HepG2 (cell line): ENCODE results near the gene KLHL21. TPM values are rescaled to one million over a fixed set of nuclear protein-coding genes. Genes with fewer than 3 reads are reported as not detected.

Experiments used
- ATAC-seq: fragments of 200-7000 bp; cut with Tn5 transposase; 3 replicates; pipeline ENCODE4 v1.9.1; 2020; ENCODE audit warnings: mild to moderate bottlenecking, moderate library complexity
- BruUV-seq: library from RNA; stranded (reverse); fragments of 400-500 nt; replicated peaks from 2 replicates; lab custom pipeline; 2021; lab: Mats Ljungman, UMichigan
- CTCF ChIA-PET: fragments of 300-600 bp; formaldehyde crosslinking; extraction: SDS; loops from one replicate; lab custom pipeline; 2021; ENCODE audit warnings: low total read pairs, inconsistent platforms, low intra/inter-chr PET ratio; lab: Yijun Ruan, JAX
- POLR2A ChIA-PET: fragments of 350-600 bp; sonication (Branson Sonifier 250); formaldehyde crosslinking; loops from one replicate; lab custom pipeline; 2020; ENCODE audit warnings: antibody characterized with exemption, inconsistent platforms; lab: Yijun Ruan, JAX
- DNase-seq: peaks from one replicate; pipeline ENCODE4 v3.0.0-alpha.2; 2015; ENCODE audit warnings: low spot score
- FAIRE-seq: peaks from 3 replicates; lab custom pipeline; 2011; peaks lifted over from hg19 to GRCh38; lab: Jason Lieb, UNC
- H2AFZ ChIP-seq: one replicate; pipeline ENCODE4 v1.6.1; 2011; ENCODE audit warnings: low read length, inconsistent platforms
- H3K27ac ChIP-seq: fragments of 300-600 bp; 3 replicates; pipeline ENCODE4 v1.8.0; 2011; ENCODE audit warnings: mixed run types, mild to moderate bottlenecking, mixed read lengths, low read length, inconsistent platforms; ENCODE audit not compliant: insufficient read depth; ENCODE audit errors: extremely low read length
- H3K27me3 ChIP-seq, 2 experiments: fragments of 200-600 bp in 1 of 2; 2 replicates in 1 of 2; 3 replicates in 1 of 2; pipeline versions ENCODE4 v1.6.0 to v1.8.0; 2011; ENCODE audit warnings: low read length in 2 of 2, mild to moderate bottlenecking in 2 of 2, moderate library complexity in 2 of 2, inconsistent platforms in 1 of 2; ENCODE audit not compliant: insufficient read depth in 2 of 2, control insufficient read depth in 1 of 2
- H3K36me3 ChIP-seq, 2 experiments: fragments of 200-600 bp in 1 of 2; replicated peaks in 1 of 2; 2 replicates in 1 of 2; 3 replicates in 1 of 2; pipeline versions ENCODE4 v1.5.1 to v1.8.0; 2011; ENCODE audit warnings: low read length in 2 of 2, inconsistent platforms in 1 of 2; ENCODE audit not compliant: insufficient read depth in 2 of 2, control insufficient read depth in 1 of 2
- H3K4me1 ChIP-seq: 2 replicates; pipeline ENCODE4 v1.5.1; 2012; ENCODE audit warnings: low read length, inconsistent platforms; ENCODE audit not compliant: insufficient read depth
- H3K4me2 ChIP-seq: 2 replicates; pipeline ENCODE4 v1.6.0; 2011; ENCODE audit warnings: low read depth, low read length, inconsistent platforms
- H3K4me3 ChIP-seq, 3 experiments: fragments of 200-600 bp in 1 of 3; sonication (generic), shearing (Covaris generic) in 1 of 3; replicated peaks in 1 of 3; 2 replicates each; pipeline ENCODE4 v1.5.1; 2011 to 2016; ENCODE audit warnings: low read length in 3 of 3, inconsistent platforms in 2 of 3, low read depth in 2 of 3, mild to moderate bottlenecking in 2 of 3, control low read depth in 1 of 3, mixed read lengths in 1 of 3; ENCODE audit not compliant: insufficient read depth in 1 of 3
- H3K79me2 ChIP-seq: one replicate; pipeline ENCODE4 v1.6.1; 2011; ENCODE audit warnings: low read length, inconsistent platforms; ENCODE audit not compliant: insufficient read depth
- H3K9ac ChIP-seq: 2 replicates; pipeline ENCODE4 v1.6.0; 2011; ENCODE audit warnings: mild to moderate bottlenecking, low read depth, low read length, inconsistent platforms; ENCODE audit not compliant: insufficient read depth
- H3K9me3 ChIP-seq: 2 replicates; pipeline ENCODE4 v1.5.1; 2012; ENCODE audit warnings: mild to moderate bottlenecking, low read length
- H4K20me1 ChIP-seq: 2 replicates; pipeline ENCODE4 v1.6.0; 2011; ENCODE audit warnings: inconsistent platforms, mild to moderate bottlenecking, low read length, moderate library complexity; ENCODE audit not compliant: insufficient read depth
- AHR ChIP-seq: IDR thresholded peaks from 2 replicates; pipeline ENCODE4 v1.6.1; 2018; ENCODE audit warnings: missing genetic modification reagents, missing compliant biosample characterization
- CBX5 ChIP-seq: sonication (generic); formaldehyde crosslinking; IDR thresholded peaks from 2 replicates; pipeline ENCODE4 v1.4.0; 2020; ENCODE audit warnings: missing genetic modification reagents, borderline replicate concordance
- CCAR2 ChIP-seq: fragments of 200-400 bp; formaldehyde crosslinking; optimal IDR thresholded peaks from 2 replicates; pipeline ENCODE3; 2018; ENCODE audit warnings: low read depth, mild to moderate bottlenecking, low read length, moderate library complexity
- HNRNPLL ChIP-seq: fragments of 200-400 bp; formaldehyde crosslinking; IDR thresholded peaks from 2 replicates; pipeline ENCODE4 v1.6.1; 2017; ENCODE audit warnings: mild to moderate bottlenecking, low read depth, low read length; ENCODE audit not compliant: poor library complexity, severe bottlenecking
- KDM5A ChIP-seq: fragments of 200-600 bp; sonication (generic); IDR thresholded peaks from 2 replicates; pipeline ENCODE4 v1.7.0; 2018; ENCODE audit warnings: antibody characterized with exemption, mild to moderate bottlenecking, low read length, borderline replicate concordance
- MIER3 ChIP-seq: IDR thresholded peaks from 2 replicates; pipeline ENCODE4 v1.6.1; 2016; ENCODE audit warnings: missing compliant biosample characterization, borderline replicate concordance
- PAF1 ChIP-seq: IDR thresholded peaks from 2 replicates; pipeline ENCODE4 v1.6.1; 2016; ENCODE audit warnings: missing genetic modification reagents, missing compliant biosample characterization
- POLR2AphosphoS2 ChIP-seq: IDR thresholded peaks from 2 replicates; pipeline ENCODE4 v1.6.1; 2011; ENCODE audit warnings: low read depth, low read length, improper control_type of control experiment
- RCOR2 ChIP-seq: IDR thresholded peaks from 2 replicates; pipeline ENCODE4 v1.6.1; 2016; ENCODE audit warnings: missing biosample characterization, missing genetic modification reagents
- SNRNP70 ChIP-seq: fragments of 200-400 bp; formaldehyde crosslinking; IDR thresholded peaks from 2 replicates; pipeline ENCODE4 v1.6.1; 2017; ENCODE audit warnings: mild to moderate bottlenecking, low read depth, low read length, moderate library complexity
- ZBTB1 ChIP-seq: sonication (generic); formaldehyde crosslinking; IDR thresholded peaks from 2 replicates; pipeline ENCODE4 v1.4.0; 2020; ENCODE audit warnings: missing genetic modification reagents, borderline replicate concordance
- ZNF3 ChIP-seq: IDR thresholded peaks from 2 replicates; pipeline ENCODE4 v1.7.0; 2017; ENCODE audit warnings: inconsistent platforms
- ZNF501 ChIP-seq: sonication (generic); formaldehyde crosslinking; IDR thresholded peaks from 2 replicates; pipeline ENCODE4 v1.5.1; 2020; ENCODE audit warnings: mild to moderate bottlenecking, moderate library complexity, missing genetic modification reagents
- ZNF614 ChIP-seq: IDR thresholded peaks from 2 replicates; pipeline ENCODE4 v1.6.1; 2018; ENCODE audit warnings: missing biosample characterization, missing genetic modification reagents, inconsistent platforms, borderline replicate concordance
- ZNF746 ChIP-seq: sonication (generic); formaldehyde crosslinking; IDR thresholded peaks from 2 replicates; pipeline ENCODE4 v1.8.0; 2022; ENCODE audit warnings: mild to moderate bottlenecking, missing genetic modification reagents
- ZSCAN9 ChIP-seq: IDR thresholded peaks from 2 replicates; pipeline ENCODE4 v1.6.1; 2016; ENCODE audit warnings: borderline replicate concordance
- WGBS: methylation state at CpG from one replicate; pipeline ENCODE4 v1.1.6; 2017; ENCODE audit warnings: low lambda C conversion rate; 5-methylcytosine and 5-hydroxymethylcytosine counted together
- in situ Hi-C: cut with HindIII; loops from 2 replicates; pipeline ENCODE4 v1.10.0; 2017; ENCODE audit warnings: low pct_unique_long_range_greater_than_20kb; ENCODE audit not compliant: extremely low pct_ligation_motif_present
- intact Hi-C: fragments of 100-400 bp; cut with micrococcal nuclease; formaldehyde crosslinking; loops from one replicate; pipeline ENCODE4 v1.10.0; 2022; ENCODE audit not compliant: unreplicated experiment
- polyA plus RNA-seq, 8 experiments: library from polyadenylated mRNA; depleted of rRNA in 3 of 8; stranded (reverse) in 7 of 8; unstranded in 1 of 8; fragments of >200 nt; fragmentation: Illumina TruSeq in 4 of 8; extraction: Trizol in 4 of 8; gene quantifications; 2 replicates each; pipeline versions ENCODE4 v1.2.1 to v1.2.3, GENCODE V29; 2011 to 2016; ENCODE audit warnings: low read depth in 4 of 8, missing spikeins in 1 of 8, mixed read lengths in 1 of 8; ENCODE audit not compliant: insufficient read depth in 1 of 8
- total RNA-seq, 5 experiments: library from RNA; depleted of rRNA; stranded (reverse); fragments of >200 nt; fragmentation: Illumina TruSeq; extraction: Trizol; gene quantifications; 2 replicates each; pipeline ENCODE4 v1.2.3, GENCODE V29; 2016; ENCODE audit warnings: low read depth in 1 of 5
- TF ChIP-seq, protein P1 (sequence below): sonication (generic); formaldehyde crosslinking; IDR thresholded peaks from 2 replicates; pipeline ENCODE4 v1.4.0; 2020; ENCODE audit warnings: mild to moderate bottlenecking, missing genetic modification reagents
- TF ChIP-seq, protein P2 (sequence below): sonication (generic); formaldehyde crosslinking; IDR thresholded peaks from 2 replicates; pipeline ENCODE4 v1.5.0; 2020; ENCODE audit warnings: missing genetic modification reagents
- TF ChIP-seq, protein P3 (sequence below): sonication (generic); formaldehyde crosslinking; IDR thresholded peaks from 2 replicates; pipeline ENCODE4 v1.8.0; 2022; ENCODE audit warnings: mild to moderate bottlenecking, missing genetic modification reagents, moderate library complexity
- TF ChIP-seq, protein P4 (sequence below): sonication (generic); formaldehyde crosslinking; IDR thresholded peaks from 2 replicates; pipeline ENCODE4 v1.8.0; 2022; ENCODE audit warnings: mild to moderate bottlenecking, missing genetic modification reagents, borderline replicate concordance
- TF ChIP-seq, protein P5 (sequence below): sonication (generic); formaldehyde crosslinking; IDR thresholded peaks from 2 replicates; pipeline ENCODE4 v1.4.0; 2020; ENCODE audit warnings: missing genetic modification reagents

Gene KLHL21
- total and polyA plus RNA-seq, 2 of the 13 experiments (the other 11 are each of a cell fraction or from before 2014, with no cell fraction given), result 14.8 to 25.0 TPM

DNA sequence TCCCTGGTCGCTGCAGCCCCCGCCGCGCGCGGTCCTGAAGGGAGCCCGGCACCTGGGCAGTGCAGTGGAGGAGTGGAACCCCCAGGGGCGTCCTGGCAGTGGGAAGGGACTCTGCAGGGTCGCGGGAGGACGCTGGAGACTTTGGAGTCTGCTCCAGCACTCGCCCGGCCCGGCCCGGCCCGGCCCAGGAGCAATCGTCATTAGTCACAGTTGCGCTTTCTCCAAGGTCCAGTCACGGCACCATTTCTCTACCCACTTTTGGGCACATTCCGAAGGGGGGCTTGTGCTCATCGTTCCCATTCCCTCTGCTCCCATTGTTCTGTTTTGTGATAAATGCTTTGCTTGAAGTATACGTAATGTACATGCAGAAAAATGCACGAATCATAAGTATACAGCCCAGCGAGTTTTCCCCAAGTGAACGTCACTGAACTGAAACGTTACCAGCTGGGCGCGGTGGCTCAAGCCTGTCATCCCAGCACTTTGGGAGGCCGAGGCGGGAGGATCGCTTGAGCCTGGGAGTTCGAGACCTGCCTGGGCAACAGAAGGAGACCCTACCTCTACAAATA, 23.0 kb upstream of the KLHL21 start:
- WGBS, result 4% methylated on average over 25 of the region's 32 CpGs
- Histone ChIP-seq H4K20me1 (no peaks in the 10 kb centered on the region; the same call in 1 of the 2 replicates), H2AFZ (no peak overlapping the region), H3K27ac (peak overlapping the region; percentile 73), H3K36me3 (peaks cover 17 to 62% of the 10 kb centered on the region in 2 experiments; a peak in 4 of 5 replicates), H3K4me3 (peak overlapping the region; percentile 74 to 89 (median 88)), H3K27me3 (no peaks in the 10 kb centered on the region; a peak in 1 of 5 replicates), H3K9ac (peak overlapping the region; percentile 92), H3K9me3 (no peaks in the 10 kb centered on the region), H3K4me2 (peak overlapping the region; percentile 93), H3K79me2 (peaks cover 27% of the 10 kb centered on the region), H3K4me1 (peaks cover 31% of the 10 kb centered on the region)
- ChIA-PET CTCF (interaction anchor here (1.4 kb wide), 1 partner anchor 72 kb away, joined by 3 read pairs; the partner anchor contains the start of gene NOL9), POLR2A (interaction anchor here (0.7 to 3.1 kb wide), 5 partner anchors 10 to 71 kb away, joined by 3 to 19 read pairs (median 5); partner anchors contain the start of genes KLHL21, NOL9 and TAS1R1)
- DNase-seq (no peak), FAIRE-seq (no peak), ATAC-seq (peak; percentile 54; the same call in 2 of the 3 replicates)
- BruUV-seq, result no TSS peak
- intact Hi-C loops, result loop anchor here (5.0 kb wide), 1 partner anchor 43 kb away; no protein-coding TSS in a partner anchor
- in situ Hi-C loops, result no loop called here
- TF ChIP-seq HNRNPLL (peak; percentile 16), KDM5A (no peak), CCAR2 (no peak), MIER3 (CRISPR knock-in tag) (no peak), SNRNP70 (no peak), ZNF746 (CRISPR knock-in tag) (no peak), ZSCAN9 (CRISPR knock-in tag) (no peak), ZNF501 (peak; percentile 40; the same call in 1 of the 2 replicates), ZNF614 (no peak), CBX5 (no peak), POLR2AphosphoS2 (no peak), PAF1 (CRISPR knock-in tag) (no peak), RCOR2 (no peak), AHR (CRISPR knock-in tag) (no peak), ZBTB1 (no peak), ZNF3 (CRISPR knock-in tag) (0 out of 2 replicates have a peak, but pooled peaks have one; percentile 21)
- TF ChIP-seq, protein P1, sequence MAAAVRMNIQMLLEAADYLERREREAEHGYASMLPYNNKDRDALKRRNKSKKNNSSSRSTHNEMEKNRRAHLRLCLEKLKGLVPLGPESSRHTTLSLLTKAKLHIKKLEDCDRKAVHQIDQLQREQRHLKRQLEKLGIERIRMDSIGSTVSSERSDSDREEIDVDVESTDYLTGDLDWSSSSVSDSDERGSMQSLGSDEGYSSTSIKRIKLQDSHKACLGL (CRISPR knock-in tag), result peak; percentile 43
- TF ChIP-seq, protein P2, sequence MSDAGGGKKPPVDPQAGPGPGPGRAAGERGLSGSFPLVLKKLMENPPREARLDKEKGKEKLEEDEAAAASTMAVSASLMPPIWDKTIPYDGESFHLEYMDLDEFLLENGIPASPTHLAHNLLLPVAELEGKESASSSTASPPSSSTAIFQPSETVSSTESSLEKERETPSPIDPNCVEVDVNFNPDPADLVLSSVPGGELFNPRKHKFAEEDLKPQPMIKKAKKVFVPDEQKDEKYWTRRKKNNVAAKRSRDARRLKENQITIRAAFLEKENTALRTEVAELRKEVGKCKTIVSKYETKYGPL (CRISPR knock-in tag), result no peak
- TF ChIP-seq, protein P3, sequence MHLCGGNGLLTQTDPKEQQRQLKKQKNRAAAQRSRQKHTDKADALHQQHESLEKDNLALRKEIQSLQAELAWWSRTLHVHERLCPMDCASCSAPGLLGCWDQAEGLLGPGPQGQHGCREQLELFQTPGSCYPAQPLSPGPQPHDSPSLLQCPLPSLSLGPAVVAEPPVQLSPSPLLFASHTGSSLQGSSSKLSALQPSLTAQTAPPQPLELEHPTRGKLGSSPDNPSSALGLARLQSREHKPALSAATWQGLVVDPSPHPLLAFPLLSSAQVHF (CRISPR knock-in tag), result no peak
- TF ChIP-seq, protein P4, sequence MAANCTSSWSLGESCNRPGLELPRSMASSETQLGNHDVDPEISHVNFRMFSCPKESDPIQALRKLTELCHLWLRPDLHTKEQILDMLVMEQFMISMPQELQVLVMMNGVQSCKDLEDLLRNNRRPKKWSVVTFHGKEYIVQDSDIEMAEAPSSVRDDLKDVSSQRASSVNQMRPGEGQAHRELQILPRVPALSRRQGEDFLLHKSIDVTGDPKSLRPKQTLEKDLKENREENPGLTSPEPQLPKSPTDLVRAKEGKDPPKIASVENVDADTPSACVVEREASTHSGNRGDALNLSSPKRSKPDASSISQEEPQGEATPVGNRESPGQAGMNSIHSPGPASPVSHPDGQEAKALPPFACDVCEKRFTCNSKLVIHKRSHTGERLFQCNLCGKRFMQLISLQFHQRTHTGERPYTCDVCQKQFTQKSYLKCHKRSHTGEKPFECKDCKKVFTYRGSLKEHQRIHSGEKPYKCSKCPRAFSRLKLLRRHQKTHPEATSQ (CRISPR knock-in tag), result no peak
- TF ChIP-seq, protein P5, sequence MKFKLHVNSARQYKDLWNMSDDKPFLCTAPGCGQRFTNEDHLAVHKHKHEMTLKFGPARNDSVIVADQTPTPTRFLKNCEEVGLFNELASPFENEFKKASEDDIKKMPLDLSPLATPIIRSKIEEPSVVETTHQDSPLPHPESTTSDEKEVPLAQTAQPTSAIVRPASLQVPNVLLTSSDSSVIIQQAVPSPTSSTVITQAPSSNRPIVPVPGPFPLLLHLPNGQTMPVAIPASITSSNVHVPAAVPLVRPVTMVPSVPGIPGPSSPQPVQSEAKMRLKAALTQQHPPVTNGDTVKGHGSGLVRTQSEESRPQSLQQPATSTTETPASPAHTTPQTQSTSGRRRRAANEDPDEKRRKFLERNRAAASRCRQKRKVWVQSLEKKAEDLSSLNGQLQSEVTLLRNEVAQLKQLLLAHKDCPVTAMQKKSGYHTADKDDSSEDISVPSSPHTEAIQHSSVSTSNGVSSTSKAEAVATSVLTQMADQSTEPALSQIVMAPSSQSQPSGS, result no peak
